Small intestine (tissue), 7 donors: Measurements from ENCODE around the gene POLR2F. TPM values are rescaled to one million over a fixed set of nuclear protein-coding genes. Genes with fewer than 3 reads are reported as not detected.

Source experiments
- DNase-seq, 2 donors: peaks; one replicate each; pipeline versions ENCODE4 v3.0.0 to v3.0.0-alpha.2; 2013
- FAIRE-seq: peaks from 2 replicates; lab custom pipeline; 2012; peaks lifted over from hg19 to GRCh38; lab: Jason Lieb, UNC
- H3K27ac ChIP-seq, 3 donors: one replicate each; pipeline ENCODE4 v1.5.1; 2013; ENCODE audit warnings: low read length in 2 of 3, mild to moderate bottlenecking in 2 of 3, control low read depth in 1 of 3, inconsistent platforms in 1 of 3, low read depth in 1 of 3, moderate library complexity in 1 of 3
- H3K27me3 ChIP-seq, 3 donors: one replicate each; pipeline ENCODE4 v1.6.1; 2013; ENCODE audit warnings: low read length in 3 of 3, inconsistent platforms in 1 of 3; ENCODE audit not compliant: control insufficient read depth in 3 of 3, insufficient read depth in 3 of 3
- H3K36me3 ChIP-seq, 3 donors: one replicate each; pipeline ENCODE4 v1.6.1; 2013; ENCODE audit warnings: low read length in 3 of 3, inconsistent platforms in 1 of 3, low read depth in 1 of 3, mild to moderate bottlenecking in 1 of 3, moderate library complexity in 1 of 3; ENCODE audit not compliant: control insufficient read depth in 3 of 3, insufficient read depth in 2 of 3
- H3K4me1 ChIP-seq, 3 donors: one replicate each; pipeline ENCODE4 v1.6.1; 2013; ENCODE audit warnings: low read length in 2 of 3, inconsistent platforms in 1 of 3, low read depth in 1 of 3, mild to moderate bottlenecking in 1 of 3, moderate library complexity in 1 of 3; ENCODE audit not compliant: control insufficient read depth in 3 of 3, insufficient read depth in 2 of 3
- H3K4me3 ChIP-seq, 3 donors: one replicate each; pipeline ENCODE4 v1.5.1; 2013; ENCODE audit warnings: low read length in 3 of 3, control low read depth in 1 of 3, inconsistent platforms in 1 of 3, low read depth in 1 of 3, mild to moderate bottlenecking in 1 of 3, moderate library complexity in 1 of 3
- H3K9me3 ChIP-seq, 2 donors: one replicate each; pipeline ENCODE4 v1.6.1; 2013; ENCODE audit warnings: low read depth in 1 of 2, low read length in 1 of 2; ENCODE audit not compliant: control insufficient read depth in 2 of 2, insufficient read depth in 1 of 2
- WGBS, 3 donors: extraction: QIAGEN DNeasy Blood & Tissue Kit; methylation state at CpG; one replicate each; pipeline ENCODE4 v1.1.7; 2013; 5-methylcytosine and 5-hydroxymethylcytosine counted together
- polyA plus RNA-seq, 4 donors: library from polyadenylated mRNA; stranded (reverse) in 3 of 4; unstranded in 1 of 4; fragments of 200-250 nt in 3 of 4; fragments of 120-200 nt in 1 of 4; gene quantifications; one replicate each; pipeline versions ENCODE4 v1.2.1 to v1.2.3, GENCODE V29; 2013
- donor health status: healthy with polysubstance abuse.
- donor health status: control.
- donor health status: control.
- donor health status: Bipolar disorder and iron deficiency.
- donor health status: healthy.

The POLR2F gene
- polyA plus RNA-seq, 4 donors, result 53.7 to 146 (median 107) TPM

DNA sequence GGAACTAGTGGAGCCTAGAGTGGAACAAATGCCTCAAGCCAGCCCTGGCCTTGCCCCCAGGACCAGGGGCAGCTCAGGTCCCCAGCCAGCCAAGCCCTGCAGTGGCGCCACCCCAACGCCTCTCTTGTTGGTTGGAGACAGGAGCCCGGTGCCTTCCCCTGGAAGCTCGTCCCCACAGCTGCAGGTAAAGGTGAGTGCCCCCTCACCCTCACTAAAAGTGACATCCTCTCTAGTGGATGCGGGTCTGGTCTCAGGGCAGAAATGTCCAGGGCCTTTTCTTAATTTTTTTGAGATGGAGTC is 25.9 kb upstream of the POLR2F start:
- DNase-seq, result no peak
- Histone ChIP-seq H3K27ac (no peak overlapping the region), H3K36me3 (peaks cover 13 to 93% (median 19%) of the 10 kb centered on the region in 3 donors), H3K4me3 (no peak overlapping the region), H3K27me3 (no peaks in the 10 kb centered on the region), H3K4me1 (no peaks in the 10 kb centered on the region), H3K9me3 (no peaks in the 10 kb centered on the region)
- no peak for FAIRE-seq
- 94 to 100% (median 94%) methylated on average over 5 of the region's 5 CpGs for WGBS, 3 donors

DNA sequence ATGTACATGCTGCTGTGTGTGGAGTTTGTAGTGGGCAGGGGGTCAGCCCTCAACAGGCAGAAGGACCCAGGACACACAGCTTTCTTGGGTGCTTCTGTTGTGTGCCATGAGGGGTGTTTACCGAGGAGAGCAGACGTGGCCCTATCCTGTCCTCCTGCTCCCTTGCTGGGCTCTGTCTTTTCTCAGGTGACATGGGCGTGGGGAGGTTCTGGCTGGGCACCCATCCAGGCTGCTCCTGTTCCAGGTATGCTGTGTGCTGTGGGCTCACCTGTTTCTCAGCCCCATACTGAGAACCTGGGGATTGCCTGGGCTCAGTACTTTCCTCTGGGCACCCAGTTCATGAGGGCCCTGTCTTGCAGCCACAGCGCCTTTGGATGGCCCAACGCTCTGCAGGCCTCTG is 24.1 kb upstream of the POLR2F start:
- H3K4me3 ChIP-seq, result no peak overlapping the region
- peaks cover 0 to 7% (median 0%) of the 10 kb centered on the region in 3 donors for H3K4me1 ChIP-seq
- H3K9me3 ChIP-seq, result no peaks in the 10 kb centered on the region
- no peak overlapping the region for H3K27ac ChIP-seq
- WGBS, 3 donors, result 62 to 89% (median 75%) methylated on average over 5 of the region's 5 CpGs
- no peak for FAIRE-seq
- peaks cover 13 to 94% (median 20%) of the 10 kb centered on the region in 3 donors for H3K36me3 ChIP-seq
- DNase-seq, result no peak
- no peaks in the 10 kb centered on the region for H3K27me3 ChIP-seq

DNA sequence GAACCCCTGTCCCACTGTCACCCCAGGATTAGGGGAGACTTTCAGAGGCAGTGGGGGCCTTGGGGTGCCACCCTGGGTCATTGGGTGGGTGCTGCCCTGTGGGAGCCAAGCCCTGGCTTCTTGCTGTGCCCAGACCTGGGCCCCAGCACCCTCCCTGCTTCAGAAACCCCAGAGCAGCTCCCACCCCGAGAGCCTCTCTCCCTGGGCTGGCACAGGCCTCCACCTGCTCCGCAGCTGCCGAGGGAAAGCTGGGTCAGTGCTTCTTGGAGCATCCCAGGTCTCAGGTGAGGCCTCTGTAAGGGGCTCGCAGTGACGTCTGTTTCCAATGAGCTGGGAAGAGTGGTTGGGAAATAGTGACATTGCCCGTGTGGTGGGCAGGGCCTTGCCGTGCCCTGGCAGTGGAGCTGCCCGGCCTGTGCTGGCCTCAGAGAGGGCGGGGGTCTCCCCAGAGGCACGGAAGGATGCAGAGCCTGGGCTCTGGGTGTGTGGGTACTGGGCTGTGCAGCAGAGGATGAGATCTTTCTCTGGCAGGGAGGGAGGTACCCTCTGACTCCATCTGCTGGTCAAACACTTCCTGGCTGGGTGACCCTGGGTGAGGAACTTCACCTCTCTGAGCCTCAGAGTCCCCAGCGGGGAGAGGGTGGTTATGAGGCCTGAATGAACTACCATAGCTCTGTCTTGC is 23.1 kb upstream of the POLR2F start:
- H3K9me3 ChIP-seq, result no peaks in the 10 kb centered on the region
- H3K27ac ChIP-seq, result no peak overlapping the region
- H3K27me3 ChIP-seq, result no peaks in the 10 kb centered on the region
- peaks cover 0 to 7% (median 0%) of the 10 kb centered on the region in 3 donors for H3K4me1 ChIP-seq
- H3K36me3 ChIP-seq, result peaks cover 13 to 88% (median 16%) of the 10 kb centered on the region in 3 donors
- peak in 1 of 2 donors; percentile 37 for DNase-seq
- no peak overlapping the region for H3K4me3 ChIP-seq
- 80 to 88% (median 84%) methylated on average over 11 of the region's 11 CpGs for WGBS, 3 donors
- no peak for FAIRE-seq

DNA sequence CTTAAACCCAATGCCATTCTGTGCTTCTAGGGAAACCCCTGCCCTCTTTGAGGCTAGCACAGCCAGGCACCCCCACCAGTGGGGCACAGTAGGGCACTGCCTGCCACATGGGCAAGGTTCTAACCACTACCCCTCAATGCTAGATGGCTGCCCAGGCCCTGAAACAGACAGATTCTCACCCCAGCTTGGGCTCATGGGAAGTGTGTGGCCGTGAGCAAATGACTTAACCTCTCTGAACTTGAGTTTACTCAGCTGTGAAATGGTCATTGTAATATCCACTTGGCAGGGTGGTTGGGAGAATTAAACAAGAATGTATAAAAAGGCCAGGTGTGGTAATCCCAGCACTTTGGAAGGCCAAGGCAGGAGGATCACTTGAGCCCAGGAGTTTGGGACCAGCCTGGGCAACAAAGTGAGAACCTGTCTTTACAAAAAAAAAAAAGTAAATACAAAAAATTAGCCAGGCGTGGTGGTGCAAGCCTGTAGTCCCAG is 22.5 kb upstream of the POLR2F start:
- FAIRE-seq, result no peak
- no peaks in the 10 kb centered on the region for H3K9me3 ChIP-seq
- DNase-seq, result no peak
- peaks cover 9 to 84% (median 10%) of the 10 kb centered on the region in 3 donors for H3K36me3 ChIP-seq
- whole genome bisulfite sequencing, 3 donors, result 81 to 85% (median 83%) methylated on average over 2 of the region's 2 CpGs
- no peak overlapping the region for H3K4me3 ChIP-seq
- peaks cover 0 to 7% (median 0%) of the 10 kb centered on the region in 3 donors for H3K4me1 ChIP-seq
- H3K27ac ChIP-seq, result no peak overlapping the region
- no peaks in the 10 kb centered on the region for H3K27me3 ChIP-seq

DNA sequence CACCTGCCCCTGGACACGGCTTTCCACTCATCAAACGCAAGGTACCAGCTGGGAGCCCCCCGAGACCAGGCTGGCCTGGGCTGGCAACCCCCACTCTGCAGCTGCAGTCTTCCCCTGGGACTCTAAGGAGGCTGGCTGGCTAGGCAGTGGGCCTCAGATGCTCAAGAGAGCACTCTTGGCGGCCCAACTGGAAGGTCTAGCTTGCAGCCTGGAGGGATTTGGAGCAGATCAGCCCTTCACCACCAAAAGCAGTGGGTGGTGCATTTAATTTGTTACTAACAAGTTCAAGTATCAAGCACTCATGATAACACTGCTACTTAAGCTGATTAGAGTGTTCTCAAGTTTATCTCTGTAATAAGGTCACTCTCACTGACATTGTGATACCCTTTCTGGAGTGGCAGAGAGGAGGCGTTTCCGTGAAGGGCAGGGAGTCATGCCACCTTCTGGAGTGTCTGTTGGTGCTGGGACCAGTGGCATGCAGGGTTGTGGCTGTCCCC is 21.6 kb upstream of the POLR2F start:
- Histone ChIP-seq H3K4me3 (no peak overlapping the region), H3K27ac (no peak overlapping the region), H3K9me3 (no peaks in the 10 kb centered on the region), H3K27me3 (no peaks in the 10 kb centered on the region), H3K36me3 (peaks cover 7 to 82% (median 7%) of the 10 kb centered on the region in 3 donors), H3K4me1 (peaks cover 0 to 7% (median 0%) of the 10 kb centered on the region in 3 donors)
- DNase-seq (peak in 1 of 2 donors; percentile 57), FAIRE-seq (no peak)
- 75 to 89% (median 78%) methylated on average over 6 of the region's 6 CpGs for WGBS, 3 donors

DNA sequence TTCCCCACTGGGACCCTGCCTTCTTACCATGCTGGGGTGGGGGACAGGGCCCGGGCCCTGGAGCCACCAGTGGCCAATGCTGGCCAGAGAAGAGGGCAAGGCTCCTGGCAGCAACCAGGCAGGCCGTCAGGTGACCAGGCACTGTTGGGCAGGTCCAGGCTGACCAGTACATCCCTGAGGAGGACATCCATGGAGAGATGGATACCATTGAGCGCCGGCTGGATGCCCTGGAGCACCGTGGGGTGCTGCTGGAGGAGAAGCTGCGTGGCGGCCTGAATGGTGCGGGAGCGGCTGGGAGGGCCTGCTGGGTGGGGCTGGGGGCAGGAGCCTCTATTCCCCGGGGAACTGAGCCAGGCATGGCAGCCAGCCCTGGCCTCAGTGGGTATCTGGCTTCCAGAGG is 21.1 kb upstream of the POLR2F start:
- DNase-seq (no peak), FAIRE-seq (no peak)
- H3K27me3 ChIP-seq, result no peaks in the 10 kb centered on the region
- H3K4me1 ChIP-seq, result peaks cover 0 to 7% (median 0%) of the 10 kb centered on the region in 3 donors
- H3K9me3 ChIP-seq, result no peaks in the 10 kb centered on the region
- 87 to 90% (median 87%) methylated on average over 10 of the region's 10 CpGs for WGBS, 3 donors
- no peak overlapping the region for H3K27ac ChIP-seq
- H3K36me3 ChIP-seq, result peaks cover 6 to 82% (median 7%) of the 10 kb centered on the region in 3 donors
- no peak overlapping the region for H3K4me3 ChIP-seq

DNA sequence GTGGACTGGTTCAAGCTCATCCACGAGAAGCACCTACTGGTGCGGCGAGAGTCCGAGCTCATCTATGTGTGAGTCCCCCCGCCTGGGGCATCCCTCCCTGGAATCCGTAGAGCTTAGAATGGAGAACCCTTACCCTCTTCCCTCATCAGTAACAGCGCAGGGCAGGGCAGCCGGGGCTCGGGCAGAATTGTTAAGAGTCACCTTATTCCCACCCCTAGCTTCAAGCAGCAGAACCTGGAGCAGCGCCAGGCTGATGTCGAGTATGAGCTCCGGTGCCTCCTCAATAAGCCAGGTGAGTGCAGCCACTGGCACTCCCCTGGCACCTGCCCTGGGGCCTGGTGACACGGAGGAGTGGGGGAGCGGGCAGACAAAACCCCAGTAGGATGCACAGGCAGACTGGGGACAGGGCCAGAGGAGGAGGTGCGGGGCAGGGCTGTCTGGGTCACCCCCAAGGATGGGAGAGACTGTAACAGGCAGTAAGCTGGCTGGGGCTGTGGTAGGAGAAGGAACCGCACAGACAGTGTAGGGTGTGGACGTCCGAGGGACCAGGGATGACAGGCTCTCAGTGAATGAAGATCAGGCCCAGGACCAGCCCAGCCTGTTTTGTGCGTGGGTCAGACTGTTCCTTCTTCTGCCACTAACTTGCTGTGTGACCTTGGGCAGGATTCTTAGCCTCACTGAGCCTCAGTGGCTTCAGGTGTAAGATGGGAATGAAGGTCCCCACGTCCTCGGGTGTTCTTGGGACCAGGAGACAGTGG is 20.5 kb upstream of the POLR2F start:
- WGBS, 3 donors, result 71 to 78% (median 77%) methylated on average over 21 of the region's 21 CpGs
- peak overlapping the region in 1 of 3 donors; percentile 88 for H3K27ac ChIP-seq
- FAIRE-seq (no peak), DNase-seq (no peak)
- H3K36me3 ChIP-seq, result peaks cover 6 to 82% (median 11%) of the 10 kb centered on the region in 3 donors
- no peaks in the 10 kb centered on the region for H3K9me3 ChIP-seq
- H3K4me1 ChIP-seq, result peaks cover 0 to 7% (median 0%) of the 10 kb centered on the region in 3 donors
- no peak overlapping the region for H3K4me3 ChIP-seq
- no peaks in the 10 kb centered on the region for H3K27me3 ChIP-seq

DNA sequence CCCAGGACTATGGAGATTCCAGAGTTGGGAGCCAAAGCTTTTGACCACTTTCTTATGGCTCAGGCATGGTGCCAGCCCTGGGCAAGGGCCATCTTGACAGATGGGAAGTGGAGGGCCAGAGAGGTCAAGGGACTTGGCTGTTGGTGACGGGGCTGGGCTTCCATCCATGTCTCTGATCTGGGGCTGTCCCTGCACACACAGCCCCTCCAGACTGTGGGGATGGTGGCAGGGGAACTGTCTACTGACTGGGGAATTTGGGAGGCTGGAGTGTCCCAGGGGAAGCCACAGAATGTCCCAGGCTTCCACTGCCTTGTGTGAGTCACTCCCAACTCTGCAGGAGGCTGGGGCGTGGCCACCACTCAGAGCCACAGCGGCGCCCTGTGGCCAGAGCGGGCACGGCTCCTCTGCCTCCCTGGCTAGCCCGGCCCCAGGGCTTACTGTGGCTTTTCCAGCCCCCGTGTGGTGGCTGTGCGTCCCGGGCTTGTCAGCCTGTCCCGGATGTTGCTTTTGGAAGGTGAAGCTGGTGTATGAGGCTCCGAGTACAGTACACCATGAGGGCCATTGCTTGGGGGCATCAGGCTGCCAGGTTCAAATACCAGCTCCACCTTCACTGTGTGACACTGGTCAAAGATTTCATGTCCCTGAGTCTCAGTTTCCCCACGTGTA is 19.7 kb upstream of the POLR2F start:
- FAIRE-seq, result no peak
- Histone ChIP-seq H3K9me3 (no peaks in the 10 kb centered on the region), H3K27ac (peak overlapping the region in 2 of 3 donors; percentile 26 to 88), H3K4me1 (peaks cover 0 to 7% (median 0%) of the 10 kb centered on the region in 3 donors), H3K36me3 (peaks cover 3 to 81% (median 9%) of the 10 kb centered on the region in 3 donors), H3K4me3 (no peak overlapping the region), H3K27me3 (no peaks in the 10 kb centered on the region)
- 4 to 7% (median 6%) methylated on average over 13 of the region's 13 CpGs for WGBS, 3 donors
- DNase-seq, result peak; percentile 91 to 92
